HFF-Myc (cell line): ENCODE data around the gene RHO.

Source experiments
- DNase-seq: peaks from one replicate; pipeline ENCODE4 v3.0.0-alpha.2; 2011; ENCODE audit warnings: low read depth; ENCODE audit errors: extremely low read depth
- H3K4me3 ChIP-seq: replicated peaks from 2 replicates; pipeline ENCODE4 v1.5.1; 2011; ENCODE audit warnings: low read depth, mild to moderate bottlenecking, control low read depth, low read length
- CTCF ChIP-seq: IDR thresholded peaks from 2 replicates; pipeline ENCODE4 v1.5.1; 2012; ENCODE audit warnings: mild to moderate bottlenecking, low read depth, low read length, control low read depth; ENCODE audit errors: missing control alignments

RHO gene

GRCh38 chr3:129560269-129560787 is 31.9 kb downstream of the RHO start:
- peak overlapping the region; percentile 74 for H3K4me3 ChIP-seq
- no peak for DNase-seq
- no peak for TF ChIP-seq CTCF

- peak overlapping the region; percentile 74 for H3K4me3 ChIP-seq
- TF ChIP-seq CTCF = no peak
- DNase-seq = no peak
These were observed 32.6 kb downstream of the RHO start for GRCh38 chr3:129560911-129561594.

- H3K4me3 ChIP-seq = no peak overlapping the region
- DNase-seq = no peak
- TF ChIP-seq CTCF = no peak
These were observed 33.3 kb downstream of the RHO start for GRCh38 chr3:129561619-129562248.

- DNase-seq = no peak
- no peak overlapping the region for H3K4me3 ChIP-seq
- no peak for TF ChIP-seq CTCF
These were observed 34.4 kb downstream of the RHO start for GRCh38 chr3:129562803-129563202.

GRCh38 chr3:129563332-129563731 is 34.9 kb downstream of the RHO start:
- TF ChIP-seq CTCF = no peak
- H3K4me3 ChIP-seq = no peak overlapping the region
- DNase-seq = no peak

GRCh38 chr3:129563850-129564535 is 35.6 kb downstream of the RHO start:
- no peak for TF ChIP-seq CTCF
- no peak overlapping the region for H3K4me3 ChIP-seq
- no peak for DNase-seq
